Caco-2 (cell line): Measurements from ENCODE around the gene APEH. TPM values are rescaled to one million over a fixed set of nuclear protein-coding genes. Genes with fewer than 3 reads are reported as not detected.
A peak's percentile ranks its signal among the peaks of the same experiment; 100 is the strongest.

Experiments
- BruUV-seq: library from RNA; stranded (reverse); fragments of 400-500 nt; replicated peaks from 2 replicates; lab custom pipeline; 2021; lab: Mats Ljungman, UMichigan
- CTCF ChIA-PET: fragments of 300-600 bp; sonication (Branson Sonifier 250); formaldehyde crosslinking; loops from one replicate; lab custom pipeline; 2022; ENCODE audit warnings: antibody characterized with exemption; lab: Charles Lee
- POLR2A ChIA-PET: fragments of 300-600 bp; sonication (Branson Sonifier 250); formaldehyde crosslinking; loops from one replicate; lab custom pipeline; 2022; ENCODE audit warnings: antibody characterized with exemption; lab: Charles Lee
- DNase-seq, 2 experiments: peaks; one replicate each; pipeline versions ENCODE4 v3.0.0 to v3.0.0-alpha.2; 2020 to 2022
- H3K27me3 ChIP-seq: replicated peaks from 2 replicates; pipeline ENCODE4 v1.6.0; 2011; ENCODE audit warnings: low read length; ENCODE audit not compliant: control insufficient read depth, insufficient read depth
- H3K36me3 ChIP-seq: 2 replicates; pipeline ENCODE4 v1.5.1; 2011; ENCODE audit warnings: low read length; ENCODE audit not compliant: control insufficient read depth, insufficient read depth
- H3K4me1 ChIP-seq: fragments of 250-450 bp; sonication (Bioruptor Pico); 2 replicates; pipeline ENCODE4 v1.5.1; 2020; ENCODE audit warnings: mild to moderate bottlenecking
- H3K4me3 ChIP-seq: 2 replicates; pipeline ENCODE4 v1.5.1; 2011; ENCODE audit warnings: low read depth, mild to moderate bottlenecking, control low read depth, low read length
- H3K9me3 ChIP-seq: fragments of 250-450 bp; sonication (Bioruptor Pico); 2 replicates; pipeline ENCODE4 v1.5.1; 2020; ENCODE audit warnings: mild to moderate bottlenecking, moderate library complexity
- H3K27ac Mint-ChIP-seq: one replicate; pipeline ENCODE4 v1.8.0; 2022; ENCODE audit warnings: mixed read lengths; ENCODE audit not compliant: unreplicated experiment
- H3K27me3 Mint-ChIP-seq: one replicate; pipeline ENCODE4 v1.8.0; 2022; ENCODE audit warnings: mixed read lengths; ENCODE audit not compliant: insufficient read depth, unreplicated experiment
- H3K36me3 Mint-ChIP-seq: one replicate; pipeline ENCODE4 v1.8.0; 2022; ENCODE audit warnings: mild to moderate bottlenecking, mixed read lengths; ENCODE audit not compliant: insufficient read depth, unreplicated experiment
- H3K4me1 Mint-ChIP-seq: one replicate; pipeline ENCODE4 v1.8.0; 2022; ENCODE audit warnings: low read depth, mixed read lengths; ENCODE audit not compliant: unreplicated experiment
- H3K4me3 Mint-ChIP-seq: one replicate; pipeline ENCODE4 v1.8.0; 2022; ENCODE audit warnings: mild to moderate bottlenecking, moderate library complexity, mixed read lengths; ENCODE audit not compliant: unreplicated experiment
- H3K9me3 Mint-ChIP-seq: one replicate; pipeline ENCODE4 v1.8.0; 2022; ENCODE audit warnings: mixed read lengths; ENCODE audit not compliant: unreplicated experiment
- intact Hi-C: fragments of 100-400 bp; cut with micrococcal nuclease; formaldehyde crosslinking; loops from one replicate; pipeline ENCODE4 v1.10.0; 2022; ENCODE audit not compliant: unreplicated experiment
- total RNA-seq: library from RNA; stranded (reverse); gene quantifications from 2 replicates; pipeline ENCODE4 v1.2.3, GENCODE V29; 2022
- TF ChIP-seq, protein P1 (sequence below), 2 experiments: fragments of 200-600 bp in 1 of 2; IDR thresholded peaks; 1 replicate in 1 of 2; 2 replicates in 1 of 2; pipeline versions ENCODE4 v1.5.1 to v1.8.0; 2011 to 2022; ENCODE audit warnings: antibody characterized with exemption in 1 of 2, control low read depth in 1 of 2, inconsistent platforms in 1 of 2, low read depth in 1 of 2, low read length in 1 of 2, mild to moderate bottlenecking in 1 of 2, moderate library complexity in 1 of 2; ENCODE audit not compliant: insufficient read depth in 1 of 2, severe bottlenecking in 1 of 2, unreplicated experiment in 1 of 2

APEH gene
- total RNA-seq, 1 experiment from 2014 or later = 236 TPM

DNA sequence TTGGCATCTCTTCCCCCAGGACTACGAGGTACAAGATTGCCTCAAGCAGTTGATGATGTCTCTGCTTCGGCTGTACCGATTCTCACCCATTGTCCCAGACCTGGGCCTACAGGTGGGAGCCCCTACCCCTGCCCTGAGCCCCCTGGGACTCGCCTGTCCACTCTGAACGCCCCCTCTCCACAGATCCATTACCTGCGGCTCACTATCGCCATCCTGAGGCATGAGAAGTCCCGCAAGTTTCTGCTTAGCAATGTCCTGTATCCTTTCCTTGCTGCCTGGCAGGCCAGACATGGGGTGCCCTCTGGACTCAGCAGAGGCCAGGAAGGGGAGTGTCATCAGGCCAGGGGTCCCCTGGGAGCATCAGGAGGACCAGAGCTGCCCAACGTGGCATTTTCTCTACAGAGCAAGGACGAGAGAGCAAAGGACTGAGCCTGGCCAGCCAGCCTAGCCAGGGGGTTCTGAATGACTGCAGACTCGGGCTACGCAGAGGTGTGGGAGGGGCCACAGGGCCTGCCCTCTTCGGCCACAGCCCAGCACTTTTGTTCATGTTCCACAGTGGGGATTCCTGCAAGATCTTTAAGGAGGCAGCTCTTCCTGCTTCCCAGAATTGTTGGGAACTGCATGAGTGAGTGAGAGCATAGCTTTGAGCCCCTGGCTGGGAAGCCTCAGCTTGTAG lies 26.4 kb downstream of the APEH start:
- POLR2A ChIA-PET = no interaction called here
- BruUV-seq = no TSS peak

DNA sequence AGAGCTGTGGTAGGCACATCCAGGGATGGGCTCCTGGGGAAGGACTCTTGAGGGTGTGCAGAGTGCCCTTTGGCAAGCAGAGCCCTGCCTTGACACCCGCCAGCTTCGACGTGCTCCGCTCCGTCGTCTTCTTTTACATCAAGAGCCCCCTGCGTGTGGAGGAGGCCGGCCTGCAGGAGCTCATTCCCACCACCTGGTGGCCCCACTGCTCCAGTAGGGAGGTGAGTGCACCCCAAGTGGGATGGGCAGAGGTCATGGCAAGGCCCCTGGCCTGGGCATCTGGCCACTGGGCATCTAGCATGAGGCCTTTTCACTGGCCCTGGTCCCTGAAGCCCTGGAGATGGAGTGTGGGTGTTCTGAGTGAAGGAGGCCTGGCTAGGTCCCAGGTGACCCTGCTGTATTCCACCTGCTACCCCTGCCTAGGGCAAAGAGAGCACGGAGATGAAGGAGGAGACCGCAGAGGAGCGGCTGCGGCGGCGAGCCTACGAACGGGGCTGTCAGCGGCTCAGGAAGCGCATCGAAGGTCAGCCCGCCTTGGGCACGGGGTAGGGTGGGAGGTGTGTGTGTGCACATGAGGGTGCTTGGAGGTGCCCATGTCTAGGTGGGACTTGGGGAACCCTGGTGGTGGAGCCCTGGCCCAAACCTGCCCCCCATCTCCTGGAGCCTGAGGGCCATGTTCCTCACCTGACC lies 27.4 kb downstream of the APEH start:
- intact Hi-C loops = loop anchor here (5.0 kb wide), 1 partner anchor 206 kb away; no protein-coding TSS in a partner anchor
- H3K27me3 Mint-ChIP-seq = no peaks in the 10 kb centered on the region
- ChIA-PET CTCF (interaction anchor here (0.6 to 1.9 kb wide), 7 partner anchors 18 to 162 kb away, joined by 3 to 6 read pairs (median 4); partner anchors contain the start of genes AMIGO3, BSN, GMPPB and INKA1), POLR2A (no interaction called here)
- no TSS peak for BruUV-seq
- H3K36me3 Mint-ChIP-seq = peaks cover 5% of the 10 kb centered on the region
- Histone ChIP-seq H3K4me1 (no peaks in the 10 kb centered on the region), H3K36me3 (no peaks in the 10 kb centered on the region; the same call in 1 of the 2 replicates), H3K4me3 (no peak overlapping the region), H3K9me3 (no peaks in the 10 kb centered on the region), H3K27me3 (no peaks in the 10 kb centered on the region)
- H3K4me3 Mint-ChIP-seq = no peak overlapping the region
- no peaks in the 10 kb centered on the region for H3K9me3 Mint-ChIP-seq
- no peak overlapping the region for H3K27ac Mint-ChIP-seq
- TF ChIP-seq, protein P1, sequence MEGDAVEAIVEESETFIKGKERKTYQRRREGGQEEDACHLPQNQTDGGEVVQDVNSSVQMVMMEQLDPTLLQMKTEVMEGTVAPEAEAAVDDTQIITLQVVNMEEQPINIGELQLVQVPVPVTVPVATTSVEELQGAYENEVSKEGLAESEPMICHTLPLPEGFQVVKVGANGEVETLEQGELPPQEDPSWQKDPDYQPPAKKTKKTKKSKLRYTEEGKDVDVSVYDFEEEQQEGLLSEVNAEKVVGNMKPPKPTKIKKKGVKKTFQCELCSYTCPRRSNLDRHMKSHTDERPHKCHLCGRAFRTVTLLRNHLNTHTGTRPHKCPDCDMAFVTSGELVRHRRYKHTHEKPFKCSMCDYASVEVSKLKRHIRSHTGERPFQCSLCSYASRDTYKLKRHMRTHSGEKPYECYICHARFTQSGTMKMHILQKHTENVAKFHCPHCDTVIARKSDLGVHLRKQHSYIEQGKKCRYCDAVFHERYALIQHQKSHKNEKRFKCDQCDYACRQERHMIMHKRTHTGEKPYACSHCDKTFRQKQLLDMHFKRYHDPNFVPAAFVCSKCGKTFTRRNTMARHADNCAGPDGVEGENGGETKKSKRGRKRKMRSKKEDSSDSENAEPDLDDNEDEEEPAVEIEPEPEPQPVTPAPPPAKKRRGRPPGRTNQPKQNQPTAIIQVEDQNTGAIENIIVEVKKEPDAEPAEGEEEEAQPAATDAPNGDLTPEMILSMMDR (IDR thresholded peaks at IDR 0.05; ENCODE audit: insufficient read depth in 1 of 2, low read depth in 1 of 2, low read length in 1 of 2, severe bottlenecking in 1 of 2, unreplicated experiment in 1 of 2) = peak; percentile 24 to 46
- no peak for DNase-seq
- no peaks in the 10 kb centered on the region for H3K4me1 Mint-ChIP-seq

More for the DNA sequence above, 26.4 kb downstream of the APEH start:
- H3K9me3 Mint-ChIP-seq = no peaks in the 10 kb centered on the region
- intact Hi-C loops = loop anchor here (5.0 kb wide), 1 partner anchor 207 kb away; no protein-coding TSS in a partner anchor
- no peak for DNase-seq
- H3K36me3 ChIP-seq = no peaks in the 10 kb centered on the region; the same call in 1 of the 2 replicates
- H3K9me3 ChIP-seq = no peaks in the 10 kb centered on the region
- H3K27me3 ChIP-seq = no peaks in the 10 kb centered on the region
- no peak overlapping the region for H3K4me3 Mint-ChIP-seq
- H3K27me3 Mint-ChIP-seq = no peaks in the 10 kb centered on the region
- TF ChIP-seq, protein P1 (IDR thresholded peaks at IDR 0.05; ENCODE audit: insufficient read depth in 1 of 2, low read depth in 1 of 2, low read length in 1 of 2, severe bottlenecking in 1 of 2, unreplicated experiment in 1 of 2) = no peak
- H3K4me3 ChIP-seq = no peak overlapping the region
- H3K4me1 Mint-ChIP-seq = no peaks in the 10 kb centered on the region
- H3K27ac Mint-ChIP-seq = no peak overlapping the region
- CTCF ChIA-PET = interaction anchor here (0.6 to 1.9 kb wide), 7 partner anchors 19 to 161 kb away, joined by 3 to 6 read pairs (median 4); partner anchors contain the start of genes AMIGO3, BSN, GMPPB and INKA1
- H3K4me1 ChIP-seq = no peaks in the 10 kb centered on the region
- peaks cover 5% of the 10 kb centered on the region for H3K36me3 Mint-ChIP-seq

DNA sequence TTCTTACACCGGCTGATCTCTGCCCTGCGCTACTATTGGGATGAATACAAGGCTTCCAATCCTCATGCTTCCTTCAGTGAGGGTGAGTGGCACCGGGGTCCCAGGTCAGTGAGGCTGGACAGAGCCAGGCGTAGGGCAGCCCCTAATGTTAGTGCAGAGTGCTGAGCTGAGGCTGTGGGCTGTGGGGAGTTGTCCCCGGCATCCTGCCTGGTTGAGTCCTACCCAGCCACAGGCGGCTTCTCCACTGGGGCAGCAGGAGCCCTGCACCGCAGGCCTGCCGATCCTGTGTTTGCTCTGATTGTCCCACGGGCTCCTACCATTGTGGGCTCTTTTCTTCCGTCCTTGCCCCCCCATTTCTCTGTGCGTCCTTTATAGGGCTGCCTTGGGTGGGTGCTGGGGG lies 28.5 kb downstream of the APEH start:
- no peak overlapping the region for H3K4me3 Mint-ChIP-seq

More for the DNA sequence above, 28.5 kb downstream of the APEH start:
- Histone ChIP-seq H3K9me3 (no peaks in the 10 kb centered on the region), H3K4me3 (no peak overlapping the region), H3K36me3 (no peaks in the 10 kb centered on the region; the same call in 1 of the 2 replicates), H3K27me3 (no peaks in the 10 kb centered on the region), H3K4me1 (no peaks in the 10 kb centered on the region)
- Mint-ChIP-seq H3K27me3 (no peaks in the 10 kb centered on the region), H3K36me3 (peaks cover 5% of the 10 kb centered on the region), H3K9me3 (no peaks in the 10 kb centered on the region), H3K4me1 (no peaks in the 10 kb centered on the region), H3K27ac (no peak overlapping the region)
- TF ChIP-seq, protein P1 (IDR thresholded peaks at IDR 0.05; ENCODE audit: insufficient read depth in 1 of 2, low read depth in 1 of 2, low read length in 1 of 2, severe bottlenecking in 1 of 2, unreplicated experiment in 1 of 2) = no peak
- no TSS peak for BruUV-seq
- no peak for DNase-seq
- POLR2A ChIA-PET = no interaction called here
- intact Hi-C loops = loop anchor here (1.0 to 5.0 kb wide), 2 partner anchors 137 to 205 kb away; no protein-coding TSS in a partner anchor
- CTCF ChIA-PET = interaction anchor here (1.1 kb wide), 1 partner anchor 163 kb away, joined by 3 read pairs; no protein-coding TSS in a partner anchor
